ENCODE results near the gene GJC3. TPM values are rescaled to one million over a fixed set of nuclear protein-coding genes. Genes with fewer than 3 reads are reported as not detected.
"Not testable (repeated sequence)": the region's sequence is repeated elsewhere in the genome, so short reads cannot be mapped to it uniquely, and the experiment has no call there.

Gene GJC3, protein sequence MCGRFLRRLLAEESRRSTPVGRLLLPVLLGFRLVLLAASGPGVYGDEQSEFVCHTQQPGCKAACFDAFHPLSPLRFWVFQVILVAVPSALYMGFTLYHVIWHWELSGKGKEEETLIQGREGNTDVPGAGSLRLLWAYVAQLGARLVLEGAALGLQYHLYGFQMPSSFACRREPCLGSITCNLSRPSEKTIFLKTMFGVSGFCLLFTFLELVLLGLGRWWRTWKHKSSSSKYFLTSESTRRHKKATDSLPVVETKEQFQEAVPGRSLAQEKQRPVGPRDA
- total RNA-seq (ENCODE audit: unreplicated experiment) = not detected
- long read RNA-seq = 0 reads

DNA sequence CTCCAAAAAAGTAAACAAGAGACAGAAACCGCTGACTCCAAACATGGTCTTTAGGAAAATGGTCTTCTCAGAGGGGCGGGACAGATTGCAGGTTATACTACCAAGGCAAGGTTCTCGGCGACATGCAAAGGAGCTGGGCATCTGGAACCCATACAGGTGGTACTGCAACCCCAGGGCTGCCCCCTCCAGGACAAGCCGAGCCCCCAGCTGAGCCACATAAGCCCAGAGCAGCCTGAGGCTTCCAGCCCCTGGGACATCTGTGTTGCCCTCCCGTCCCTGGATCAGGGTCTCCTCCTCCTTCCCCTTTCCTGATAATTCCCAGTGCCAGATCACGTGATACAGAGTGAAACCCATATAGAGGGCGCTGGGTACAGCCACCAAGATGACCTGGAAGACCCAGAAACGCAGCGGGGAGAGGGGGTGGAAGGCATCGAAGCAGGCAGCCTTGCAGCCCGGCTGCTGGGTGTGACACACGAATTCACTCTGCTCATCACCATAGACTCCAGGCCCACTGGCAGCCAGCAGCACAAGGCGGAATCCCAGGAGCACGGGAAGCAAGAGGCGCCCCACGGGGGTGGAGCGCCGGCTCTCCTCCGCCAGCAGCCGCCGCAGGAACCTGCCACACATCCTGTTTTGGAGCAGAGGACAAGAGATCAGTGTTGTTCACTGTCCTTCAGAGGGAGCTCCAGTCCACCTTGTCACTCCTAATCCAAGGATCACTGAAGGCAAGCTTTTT lies at the start of gene GJC3:
Gene GJC3 (minus strand): TSS at position 627 of the 736 bp plus-strand sequence. CDS start 0 bp downstream, at position 627.
- H3K27me3 Mint-ChIP-seq (ENCODE audit: unreplicated experiment) = peaks cover 2% of the 10 kb centered on the region
- no peaks in the 10 kb centered on the region for H3K36me3 Mint-ChIP-seq (ENCODE audit: unreplicated experiment)
- DNase-seq = peak; percentile 67
- TF ChIP-seq, protein P1, sequence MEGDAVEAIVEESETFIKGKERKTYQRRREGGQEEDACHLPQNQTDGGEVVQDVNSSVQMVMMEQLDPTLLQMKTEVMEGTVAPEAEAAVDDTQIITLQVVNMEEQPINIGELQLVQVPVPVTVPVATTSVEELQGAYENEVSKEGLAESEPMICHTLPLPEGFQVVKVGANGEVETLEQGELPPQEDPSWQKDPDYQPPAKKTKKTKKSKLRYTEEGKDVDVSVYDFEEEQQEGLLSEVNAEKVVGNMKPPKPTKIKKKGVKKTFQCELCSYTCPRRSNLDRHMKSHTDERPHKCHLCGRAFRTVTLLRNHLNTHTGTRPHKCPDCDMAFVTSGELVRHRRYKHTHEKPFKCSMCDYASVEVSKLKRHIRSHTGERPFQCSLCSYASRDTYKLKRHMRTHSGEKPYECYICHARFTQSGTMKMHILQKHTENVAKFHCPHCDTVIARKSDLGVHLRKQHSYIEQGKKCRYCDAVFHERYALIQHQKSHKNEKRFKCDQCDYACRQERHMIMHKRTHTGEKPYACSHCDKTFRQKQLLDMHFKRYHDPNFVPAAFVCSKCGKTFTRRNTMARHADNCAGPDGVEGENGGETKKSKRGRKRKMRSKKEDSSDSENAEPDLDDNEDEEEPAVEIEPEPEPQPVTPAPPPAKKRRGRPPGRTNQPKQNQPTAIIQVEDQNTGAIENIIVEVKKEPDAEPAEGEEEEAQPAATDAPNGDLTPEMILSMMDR (IDR thresholded peaks at IDR 0.05; ENCODE audit: partially characterized antibody, unreplicated experiment) = no peak
- H3K4me1 Mint-ChIP-seq (ENCODE audit: low read depth, unreplicated experiment) = peaks cover 6% of the 10 kb centered on the region
- peak within 1 kb of the TSS; percentile 87 for H3K4me3 Mint-ChIP-seq (ENCODE audit: unreplicated experiment)
- peaks cover 4% of the 10 kb centered on the region for H3K9me3 Mint-ChIP-seq (ENCODE audit: unreplicated experiment)
- H3K27ac Mint-ChIP-seq (ENCODE audit: unreplicated experiment) = peak within 1 kb of the TSS; percentile 80

DNA sequence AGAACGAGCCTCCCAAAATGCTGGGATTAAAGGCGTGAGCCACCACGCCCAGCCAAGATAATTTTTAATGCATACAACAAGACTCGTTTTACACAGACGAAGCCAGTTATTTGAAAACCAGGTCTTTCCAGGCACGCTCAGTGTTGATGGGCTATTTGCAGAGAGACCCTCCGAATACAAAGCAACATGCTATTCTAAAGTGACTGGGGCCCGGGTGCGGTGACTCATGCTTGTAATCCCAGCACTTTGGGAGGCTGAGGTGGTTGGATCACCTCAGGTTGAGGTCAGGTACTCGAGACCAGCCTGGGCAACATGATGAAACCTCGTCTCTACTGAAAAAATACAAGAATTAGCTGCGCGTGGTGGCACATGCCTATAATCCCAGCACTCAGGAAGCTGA lies 47.2 kb upstream of the GJC3 start:
- Mint-ChIP-seq H3K9me3 (ENCODE audit: unreplicated experiment) (peaks cover 9% of the 10 kb centered on the region), H3K27me3 (ENCODE audit: unreplicated experiment) (peaks cover 9% of the 10 kb centered on the region), H3K4me1 (ENCODE audit: low read depth, unreplicated experiment) (peaks cover 18% of the 10 kb centered on the region), H3K27ac (ENCODE audit: unreplicated experiment) (no peak overlapping the region), H3K36me3 (ENCODE audit: unreplicated experiment) (no peaks in the 10 kb centered on the region), H3K4me3 (ENCODE audit: unreplicated experiment) (no peak overlapping the region)
- DNase-seq = no peak
- TF ChIP-seq, protein P1 (IDR thresholded peaks at IDR 0.05; ENCODE audit: partially characterized antibody, unreplicated experiment) = no peak

DNA sequence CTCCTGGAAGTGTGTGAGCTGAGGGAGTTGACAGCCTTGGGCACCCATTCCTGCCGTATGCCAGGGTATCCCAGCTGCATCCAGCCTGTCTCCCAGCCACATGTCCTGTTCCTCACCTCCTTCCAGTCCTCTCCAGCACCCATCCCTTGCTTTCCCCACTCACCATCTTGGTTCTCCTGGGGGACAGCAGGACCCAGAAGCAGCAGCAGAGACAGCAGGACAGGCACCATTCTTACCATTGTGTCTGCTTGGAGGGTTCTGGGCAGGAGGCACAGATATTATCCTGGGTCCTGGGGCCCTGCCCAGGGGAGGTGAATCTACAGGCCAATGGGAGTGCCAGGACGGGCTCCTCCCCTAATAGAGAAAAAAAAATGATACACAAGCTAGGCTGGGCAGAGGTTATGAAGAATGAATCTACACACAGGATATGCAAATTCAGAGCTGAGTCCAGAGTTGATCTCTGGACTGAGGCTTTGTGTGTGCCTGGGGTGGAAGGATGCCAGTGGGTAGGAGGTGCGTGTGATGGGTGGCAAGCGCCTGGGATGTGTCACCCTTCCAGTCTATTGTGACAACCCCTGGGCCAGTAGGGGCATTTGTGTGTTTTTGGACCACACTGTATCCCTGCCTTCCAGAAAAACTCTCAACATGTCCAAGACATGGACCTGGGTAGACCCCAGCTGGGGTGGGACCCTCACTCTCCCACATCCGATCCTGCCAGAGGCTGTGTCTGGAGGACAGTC lies 46.5 kb upstream of the GJC3 start, which contains the start of gene AZGP1:
Gene AZGP1 (minus strand): TSS at position 250 of the 740 bp plus-strand sequence. CDS start 11 bp downstream, at position 239.
- Mint-ChIP-seq H3K27me3 (ENCODE audit: unreplicated experiment) (peaks cover 12% of the 10 kb centered on the region), H3K4me3 (ENCODE audit: unreplicated experiment) (no peak within 1 kb of the TSS), H3K27ac (ENCODE audit: unreplicated experiment) (no peak within 1 kb of the TSS), H3K9me3 (ENCODE audit: unreplicated experiment) (peaks cover 7% of the 10 kb centered on the region), H3K36me3 (ENCODE audit: unreplicated experiment) (no peaks in the 10 kb centered on the region), H3K4me1 (ENCODE audit: low read depth, unreplicated experiment) (peaks cover 14% of the 10 kb centered on the region)
- no peak for DNase-seq
- TF ChIP-seq, protein P1 (IDR thresholded peaks at IDR 0.05; ENCODE audit: partially characterized antibody, unreplicated experiment) = no peak

GRCh38 chr7:99974681-99975080 lies 45.3 kb upstream of the GJC3 start:
- Mint-ChIP-seq H3K27ac (ENCODE audit: unreplicated experiment) (no peak overlapping the region), H3K27me3 (ENCODE audit: unreplicated experiment) (peaks cover 8% of the 10 kb centered on the region), H3K4me1 (ENCODE audit: low read depth, unreplicated experiment) (peaks cover 4% of the 10 kb centered on the region), H3K9me3 (ENCODE audit: unreplicated experiment) (peaks cover 5% of the 10 kb centered on the region), H3K4me3 (ENCODE audit: unreplicated experiment) (no peak overlapping the region), H3K36me3 (ENCODE audit: unreplicated experiment) (no peaks in the 10 kb centered on the region)
- DNase-seq = no peak
- TF ChIP-seq, protein P1 (IDR thresholded peaks at IDR 0.05; ENCODE audit: partially characterized antibody, unreplicated experiment) = no peak

DNA sequence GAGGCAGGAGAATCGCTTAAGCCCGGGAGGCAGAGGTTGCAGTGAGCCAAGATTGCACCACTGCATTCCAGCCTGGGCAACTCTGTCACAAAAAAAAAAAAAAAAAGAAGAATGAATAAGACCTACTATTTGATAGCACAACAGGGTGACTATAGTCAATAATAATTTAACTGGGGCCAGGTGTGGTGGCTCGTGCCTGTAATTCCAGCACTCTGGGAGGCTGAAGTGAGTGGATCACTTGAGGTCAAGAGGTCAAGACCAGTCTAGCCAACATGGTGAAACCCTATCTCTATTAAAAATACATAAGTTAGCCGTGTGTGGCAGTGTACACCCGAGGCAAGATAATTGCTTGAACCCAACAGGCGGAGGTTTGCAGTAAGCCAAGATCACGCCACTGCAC lies 44.4 kb upstream of the GJC3 start:
- H3K4me3 Mint-ChIP-seq (ENCODE audit: unreplicated experiment); H3K27me3 Mint-ChIP-seq (ENCODE audit: unreplicated experiment); H3K36me3 Mint-ChIP-seq (ENCODE audit: unreplicated experiment); H3K27ac Mint-ChIP-seq (ENCODE audit: unreplicated experiment); H3K9me3 Mint-ChIP-seq (ENCODE audit: unreplicated experiment); H3K4me1 Mint-ChIP-seq (ENCODE audit: low read depth, unreplicated experiment); DNase-seq: not testable (repeated sequence)
